NB4 (cell line): ENCODE results near the gene OPN1MW2.
"Not testable (repeated sequence)": the region's sequence is repeated elsewhere in the genome, so short reads cannot be mapped to it uniquely, and the experiment has no call there.

Source experiments
- CTCF ChIP-seq: IDR thresholded peaks from one replicate; pipeline ENCODE4 v1.5.1; 2012; ENCODE audit warnings: low read depth, low read length
- POLR2A ChIP-seq: IDR thresholded peaks from 2 replicates; pipeline ENCODE4 v1.6.1; 2011; ENCODE audit warnings: mild to moderate bottlenecking; ENCODE audit not compliant: insufficient read length; ENCODE audit errors: extremely low read depth

GRCh38 chrX:154211499-154211898 lies 8.1 kb upstream of the OPN1MW2 start:
- not testable (repeated sequence) for TF ChIP-seq CTCF, POLR2A
